KMS-11 (cell line): Measurements from ENCODE around the gene STYX.

Experiments used
- H2AFZ ChIP-seq: fragments of 200-600 bp; sonication (generic); 2 replicates; pipeline ENCODE4 v1.6.1; 2016; ENCODE audit warnings: antibody characterized with exemption, mixed run types, low read depth
- H3K27ac ChIP-seq: fragments of 200-600 bp; sonication (generic); 2 replicates; pipeline ENCODE4 v1.6.1; 2016; ENCODE audit warnings: mild to moderate bottlenecking, mixed run types
- H3K27me3 ChIP-seq: fragments of 200-600 bp; sonication (generic); 2 replicates; pipeline ENCODE4 v1.6.1; 2017; ENCODE audit warnings: mild to moderate bottlenecking, low read depth, mixed run types, moderate library complexity; ENCODE audit not compliant: insufficient read depth
- H3K36me3 ChIP-seq: fragments of 200-600 bp; sonication (generic); 2 replicates; pipeline ENCODE4 v1.6.1; 2017; ENCODE audit warnings: mild to moderate bottlenecking, mixed run types; ENCODE audit not compliant: insufficient read depth
- H3K4me1 ChIP-seq: fragments of 200-600 bp; sonication (generic); 2 replicates; pipeline ENCODE4 v1.6.1; 2016; ENCODE audit warnings: mild to moderate bottlenecking, low read depth, mixed run types; ENCODE audit not compliant: poor library complexity, severe bottlenecking
- H3K4me2 ChIP-seq: fragments of 200-600 bp; sonication (generic); 2 replicates; pipeline ENCODE4 v1.7.0; 2016; ENCODE audit warnings: mild to moderate bottlenecking, mixed run types
- H3K4me3 ChIP-seq: fragments of 200-600 bp; sonication (generic); IDR thresholded peaks from 2 replicates; pipeline ENCODE4 v1.6.1; 2017; ENCODE audit warnings: low read depth, low read length, mixed read lengths; ENCODE audit not compliant: insufficient read depth
- H3K79me2 ChIP-seq: fragments of 200-600 bp; sonication (generic); 2 replicates; pipeline ENCODE4 v1.6.1; 2016; ENCODE audit warnings: low read depth, mixed run types; ENCODE audit not compliant: insufficient read depth
- H3K9ac ChIP-seq: fragments of 200-600 bp; sonication (generic); 2 replicates; pipeline ENCODE4 v1.6.1; 2016; ENCODE audit warnings: mild to moderate bottlenecking, mixed run types
- H4K20me1 ChIP-seq: fragments of 200-600 bp; sonication (generic); 2 replicates; pipeline ENCODE4 v1.6.1; 2016; ENCODE audit warnings: mild to moderate bottlenecking, mixed run types; ENCODE audit not compliant: insufficient read depth
- CTCF ChIP-seq: fragments of 200-600 bp; sonication (generic); conservative IDR thresholded peaks from 2 replicates; pipeline ENCODE4 v1.6.1; 2017; ENCODE audit warnings: low read depth, mild to moderate bottlenecking, antibody characterized with exemption, low read length, moderate library complexity, mixed read lengths

The STYX gene

GRCh38 chr14:52738409-52738808, 8.4 kb downstream of the STYX start:
- no peak for TF ChIP-seq CTCF
- H3K4me1 ChIP-seq, result peaks cover 12% of the 10 kb centered on the region
- H3K79me2 ChIP-seq, result no peaks in the 10 kb centered on the region

GRCh38 chr14:52740751-52741150, 10.8 kb downstream of the STYX start:
- H3K4me1 ChIP-seq, result peaks cover 12% of the 10 kb centered on the region
- no peaks in the 10 kb centered on the region for H3K79me2 ChIP-seq
- no peak overlapping the region for H3K4me2 ChIP-seq
- no peaks in the 10 kb centered on the region for H4K20me1 ChIP-seq
- H3K36me3 ChIP-seq, result no peaks in the 10 kb centered on the region
- TF ChIP-seq CTCF, result no peak
- H2AFZ ChIP-seq, result no peak overlapping the region
- no peak overlapping the region for H3K9ac ChIP-seq
- no peaks in the 10 kb centered on the region for H3K27me3 ChIP-seq
- no peak overlapping the region for H3K27ac ChIP-seq
- no peak overlapping the region for H3K4me3 ChIP-seq

More at GRCh38 chr14:52738409-52738808, 8.4 kb downstream of the STYX start:
- Histone ChIP-seq H4K20me1 (no peaks in the 10 kb centered on the region), H3K9ac (no peak overlapping the region), H3K27ac (no peak overlapping the region), H3K27me3 (no peaks in the 10 kb centered on the region), H3K4me2 (no peak overlapping the region), H3K36me3 (no peaks in the 10 kb centered on the region), H3K4me3 (no peak overlapping the region), H2AFZ (no peak overlapping the region)

GRCh38 chr14:52741865-52742264, 11.9 kb downstream of the STYX start:
- peaks cover 12% of the 10 kb centered on the region for H3K4me1 ChIP-seq
- no peak overlapping the region for H2AFZ ChIP-seq
- H3K27ac ChIP-seq, result no peak overlapping the region
- H3K4me2 ChIP-seq, result no peak overlapping the region
- H3K4me3 ChIP-seq, result no peak overlapping the region
- H3K79me2 ChIP-seq, result no peaks in the 10 kb centered on the region
- H3K36me3 ChIP-seq, result no peaks in the 10 kb centered on the region
- no peak overlapping the region for H3K9ac ChIP-seq
- H3K27me3 ChIP-seq, result no peaks in the 10 kb centered on the region
- no peak for TF ChIP-seq CTCF
- H4K20me1 ChIP-seq, result no peaks in the 10 kb centered on the region

- Histone ChIP-seq H3K27me3 (no peaks in the 10 kb centered on the region), H3K4me3 (no peak overlapping the region), H4K20me1 (no peaks in the 10 kb centered on the region), H3K79me2 (no peaks in the 10 kb centered on the region), H3K9ac (no peak overlapping the region), H2AFZ (no peak overlapping the region), H3K27ac (no peak overlapping the region), H3K4me1 (no peaks in the 10 kb centered on the region), H3K4me2 (no peak overlapping the region), H3K36me3 (no peaks in the 10 kb centered on the region)
- TF ChIP-seq CTCF, result no peak
These were observed 18.8 kb downstream of the STYX start for GRCh38 chr14:52748647-52749292.
